CD4-positive, alpha-beta T cell treated with Interferon gamma for 1 hour (primary cell): ENCODE measurements around the gene PRAC1.
A peak's percentile ranks its signal among the peaks of the same experiment; 100 is the strongest.
"Not testable (repeated sequence)": the region's sequence is repeated elsewhere in the genome, so short reads cannot be mapped to it uniquely, and the experiment has no call there.

Experiments used
- DNase-seq: peaks from one replicate; pipeline ENCODE4 v3.0.0-alpha.2; 2020

PRAC1 gene

GRCh38 chr17:48725288-48726064 lies 3.2 kb upstream of the PRAC1 start:
- no peak for DNase-seq

GRCh38 chr17:48725004-48725287 lies 2.6 kb upstream of the PRAC1 start:
- no peak for DNase-seq

- DNase-seq: peak; percentile 65
Measured at GRCh38 chr17:48724251-48725003, 2.1 kb upstream of the PRAC1 start.

- no peak for DNase-seq
Measured at GRCh38 chr17:48723423-48724250, 1.3 kb upstream of the PRAC1 start.

- DNase-seq: no peak
Measured at GRCh38 chr17:48722915-48723422, 651 bp upstream of the PRAC1 start, which contains the start of gene PRAC2. Gene PRAC2 (plus strand): TSS chr17:48723185. CDS start chr17:48724411, 1,226 bp downstream.

- DNase-seq: no peak
Measured at GRCh38 chr17:48721009-48721402, 1.3 kb downstream of the PRAC1 start.

- no peak for DNase-seq
Measured at GRCh38 chr17:48720266-48721008, 1.9 kb downstream of the PRAC1 start.

GRCh38 chr17:48719642-48720265 lies 2.6 kb downstream of the PRAC1 start:
- no peak for DNase-seq

GRCh38 chr17:48718761-48719641 lies 3.3 kb downstream of the PRAC1 start:
- no peak for DNase-seq

- no peak for DNase-seq
Measured at GRCh38 chr17:48718227-48718760, 4.0 kb downstream of the PRAC1 start.

- no peak for DNase-seq
Measured at GRCh38 chr17:48717367-48718226, 4.7 kb downstream of the PRAC1 start.

GRCh38 chr17:48716549-48716948 lies 5.8 kb downstream of the PRAC1 start:
- DNase-seq: not testable (repeated sequence)

- DNase-seq: no peak
Measured at GRCh38 chr17:48715496-48716399, 6.6 kb downstream of the PRAC1 start.

GRCh38 chr17:48711128-48711527 lies 11.2 kb downstream of the PRAC1 start:
- DNase-seq: no peak

GRCh38 chr17:48704361-48705248 lies 17.7 kb downstream of the PRAC1 start:
- DNase-seq: no peak

- DNase-seq: no peak
Measured at GRCh38 chr17:48701864-48702532, 20.3 kb downstream of the PRAC1 start.

GRCh38 chr17:48693178-48693577 lies 29.1 kb downstream of the PRAC1 start:
- no peak for DNase-seq
